GM18867 (cell line): ENCODE results near the gene TRAPPC5.

ENCODE experiments used
- ATAC-seq: cut with Tn5 transposase; IDR thresholded peaks from one replicate; pipeline ENCODE4 v1.9.1; 2021; ENCODE audit warnings: mild to moderate bottlenecking, moderate library complexity; ENCODE audit not compliant: unreplicated experiment

Gene TRAPPC5

GRCh38 chr19:7729831-7730285 is 49.2 kb downstream of the TRAPPC5 start:
- no peak for ATAC-seq

DNA sequence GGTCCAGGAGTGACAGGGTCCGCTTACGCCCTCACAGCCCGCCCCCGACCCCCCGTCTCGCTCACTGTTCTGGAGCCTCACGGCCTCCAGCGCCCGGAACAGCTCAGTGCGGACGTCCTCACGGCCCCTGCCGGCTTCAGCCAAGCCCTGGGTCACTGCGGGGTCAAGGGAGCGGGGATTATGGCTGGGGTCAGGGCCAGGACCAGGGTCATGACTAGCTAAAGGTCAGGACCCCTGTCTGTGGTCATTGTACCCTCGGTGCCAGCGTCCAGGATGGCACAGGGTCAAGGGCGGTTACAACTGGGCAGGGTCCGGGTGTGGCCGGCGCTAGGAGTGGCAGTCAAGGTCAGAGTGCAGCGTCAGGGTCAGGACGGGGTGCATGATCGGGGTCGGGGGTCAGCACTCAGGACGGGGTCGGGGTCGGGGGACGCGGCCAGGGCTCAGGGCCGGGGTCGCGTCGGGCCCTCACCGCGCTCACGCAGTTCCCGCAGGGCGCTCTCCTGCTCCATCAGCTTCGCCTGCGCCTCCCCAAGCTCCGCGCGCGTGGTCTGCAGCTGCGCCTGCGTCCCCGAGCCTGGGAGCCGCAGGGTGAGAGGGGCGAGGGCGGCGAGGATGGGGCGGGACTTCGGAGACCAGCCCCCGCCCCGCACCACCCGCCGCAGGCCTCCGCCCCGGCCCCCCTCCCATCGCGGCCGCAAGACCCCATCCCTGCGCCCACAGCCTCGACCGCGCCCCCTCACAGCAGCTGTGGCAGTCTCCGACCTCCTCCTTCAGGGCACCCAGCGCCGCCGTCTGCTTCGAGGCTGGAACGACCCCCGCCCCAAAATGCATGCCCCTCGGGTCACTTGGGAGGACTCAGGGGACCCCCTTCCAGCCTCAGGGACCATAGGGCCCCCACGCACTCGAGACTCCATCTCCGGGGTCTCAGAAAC is 49.9 kb downstream of the TRAPPC5 start:
- no peak for ATAC-seq

GRCh38 chr19:7731218-7731595 is 50.6 kb downstream of the TRAPPC5 start:
- ATAC-seq: no peak

DNA sequence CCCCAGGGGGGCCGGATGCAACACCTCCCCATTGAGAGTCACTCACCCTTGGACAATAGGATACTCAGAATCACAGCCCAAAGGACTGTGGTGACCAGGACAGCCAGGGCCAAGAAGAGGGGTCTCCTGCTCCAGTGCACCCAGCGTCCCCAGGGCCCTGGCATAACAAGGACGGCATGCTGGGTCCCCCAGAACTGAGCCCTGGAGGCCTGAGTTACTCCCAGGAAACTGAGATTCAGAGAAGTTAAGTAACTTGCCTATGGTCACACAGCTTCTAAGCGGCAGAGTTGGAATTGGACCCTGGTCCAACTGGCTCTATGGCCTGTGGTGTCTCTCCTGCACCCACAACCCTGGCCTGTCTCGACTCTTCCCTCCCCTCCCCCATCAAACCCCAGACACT is 51.0 kb downstream of the TRAPPC5 start:
- no peak for ATAC-seq

- ATAC-seq: no peak
These were observed 51.4 kb downstream of the TRAPPC5 start, which contains the start of gene CLEC4G for GRCh38 chr19:7732045-7732444. CLEC4G (minus strand) TSS chr19:7732110; CDS start chr19:7732102, 8 bp downstream.

- no peak for ATAC-seq
These were observed 52.7 kb downstream of the TRAPPC5 start for GRCh38 chr19:7733376-7733775.

- ATAC-seq: no peak
These were observed 53.9 kb downstream of the TRAPPC5 start for GRCh38 chr19:7734220-7735203.

- ATAC-seq: no peak
These were observed 55.5 kb downstream of the TRAPPC5 start for GRCh38 chr19:7736148-7736547.

- ATAC-seq: no peak
These were observed 56.6 kb downstream of the TRAPPC5 start for GRCh38 chr19:7737215-7737614.
